Smooth muscle cell (in vitro differentiated cells): Measurements from ENCODE around the gene TRRAP. TPM values are rescaled to one million over a fixed set of nuclear protein-coding genes. Genes with fewer than 3 reads are reported as not detected.

Experiments used
- DNase-seq: peaks from one replicate; lab custom pipeline; 2025; ENCODE audit not compliant: unreplicated experiment; lab: John Stamatoyannopoulos, UW
- H2AFZ ChIP-seq: fragments of 200-600 bp; sonication (generic); 2 replicates; pipeline ENCODE4 v1.6.0; 2016; ENCODE audit warnings: antibody characterized with exemption, low read depth, mild to moderate bottlenecking
- H3F3A ChIP-seq: fragments of 200-600 bp; sonication (generic); 2 replicates; pipeline ENCODE4 v1.6.0; 2017; ENCODE audit warnings: antibody characterized with exemption, low read depth
- H3K27ac ChIP-seq: fragments of 200-600 bp; sonication (generic); 2 replicates; pipeline ENCODE4 v1.5.1; 2016; ENCODE audit warnings: low read depth, mild to moderate bottlenecking
- H3K27me3 ChIP-seq: fragments of 200-600 bp; sonication (generic); 2 replicates; pipeline ENCODE4 v1.6.1; 2016; ENCODE audit warnings: low read depth, mild to moderate bottlenecking
- H3K36me3 ChIP-seq: fragments of 200-600 bp; sonication (generic); 2 replicates; pipeline ENCODE4 v1.5.1; 2016; ENCODE audit warnings: low read depth
- H3K4me1 ChIP-seq: fragments of 200-600 bp; sonication (generic); 2 replicates; pipeline ENCODE4 v1.5.1; 2016; ENCODE audit warnings: low read depth
- H3K4me2 ChIP-seq: fragments of 200-600 bp; sonication (generic); 2 replicates; pipeline ENCODE4 v1.6.0; 2016; ENCODE audit warnings: mild to moderate bottlenecking
- H3K4me3 ChIP-seq: fragments of 200-600 bp; sonication (generic); 2 replicates; pipeline ENCODE4 v1.5.1; 2016; ENCODE audit warnings: mild to moderate bottlenecking
- H3K79me2 ChIP-seq: fragments of 200-600 bp; sonication (generic); 2 replicates; pipeline ENCODE4 v1.6.0; 2016; ENCODE audit warnings: low read depth, mild to moderate bottlenecking
- H3K9ac ChIP-seq: fragments of 200-600 bp; sonication (generic); 2 replicates; pipeline ENCODE4 v1.6.0; 2016; ENCODE audit warnings: low read depth
- H3K9me3 ChIP-seq: fragments of 200-600 bp; sonication (generic); replicated peaks from 2 replicates; pipeline ENCODE4 v1.5.1; 2016; ENCODE audit warnings: low read depth
- H4K20me1 ChIP-seq: fragments of 200-600 bp; sonication (generic); 2 replicates; pipeline ENCODE4 v1.6.0; 2016; ENCODE audit warnings: low read depth
- CTCF ChIP-seq: fragments of 200-600 bp; sonication (generic); IDR thresholded peaks from 2 replicates; pipeline ENCODE4 v1.5.1; 2017; ENCODE audit warnings: borderline replicate concordance, mild to moderate bottlenecking, antibody characterized with exemption; ENCODE audit not compliant: insufficient read depth, poor library complexity, severe bottlenecking
- WGBS: methylation state at CpG from one replicate; pipeline ENCODE4 v1.1.7; 2016; ENCODE audit warnings: low lambda C conversion rate; 5-methylcytosine and 5-hydroxymethylcytosine counted together
- polyA plus RNA-seq: library from polyadenylated mRNA; unstranded; fragments of >200 nt; fragmentation: Nextera tagmentation; extraction: Ambion mirVana; gene quantifications from 2 replicates; pipeline ENCODE4 v1.2.1, GENCODE V29; 2016
- total RNA-seq: library from RNA; depleted of rRNA; stranded (reverse); fragments of >200 nt; gene quantifications from 2 replicates; pipeline ENCODE4 v1.2.3, GENCODE V29; 2014

TRRAP gene
- total and polyA plus RNA-seq, 2 experiments from 2014 or later = 3.9 to 24.8 TPM

GRCh38 chr7:98976396-98977185, 98.3 kb downstream of the TRRAP start:
- Histone ChIP-seq H3K27ac (no peak overlapping the region), H2AFZ (no peak overlapping the region), H3K4me2 (no peak overlapping the region), H3K9me3 (no peaks in the 10 kb centered on the region), H3K9ac (no peak overlapping the region), H3K79me2 (no peaks in the 10 kb centered on the region), H4K20me1 (no peaks in the 10 kb centered on the region), H3K4me1 (no peaks in the 10 kb centered on the region), H3K4me3 (no peak overlapping the region), H3K27me3 (no peaks in the 10 kb centered on the region), H3K36me3 (peaks cover 37% of the 10 kb centered on the region), H3F3A (no peaks in the 10 kb centered on the region)
- TF ChIP-seq CTCF = no peak
- 97% methylated on average over 30 of the region's 30 CpGs for WGBS
- no peak for DNase-seq

GRCh38 chr7:98978672-98979071, 100.3 kb downstream of the TRRAP start:
- Histone ChIP-seq H3K4me1 (no peaks in the 10 kb centered on the region), H3K9me3 (no peaks in the 10 kb centered on the region), H3K79me2 (no peaks in the 10 kb centered on the region), H3K36me3 (peaks cover 36% of the 10 kb centered on the region), H4K20me1 (no peaks in the 10 kb centered on the region), H3K27ac (no peak overlapping the region), H2AFZ (no peak overlapping the region), H3K9ac (no peak overlapping the region), H3K27me3 (no peaks in the 10 kb centered on the region), H3K4me2 (no peak overlapping the region), H3K4me3 (no peak overlapping the region), H3F3A (no peaks in the 10 kb centered on the region)
- 99% methylated on average over 9 of the region's 9 CpGs for WGBS
- no peak for DNase-seq
- no peak for TF ChIP-seq CTCF

GRCh38 chr7:98981701-98982100, 103.4 kb downstream of the TRRAP start:
- WGBS = 99% methylated on average over 23 of the region's 23 CpGs

More at GRCh38 chr7:98981701-98982100, 103.4 kb downstream of the TRRAP start:
- Histone ChIP-seq H3K4me3 (no peak overlapping the region), H3F3A (no peaks in the 10 kb centered on the region), H2AFZ (no peak overlapping the region), H3K27ac (no peak overlapping the region), H3K79me2 (no peaks in the 10 kb centered on the region), H3K36me3 (peaks cover 48% of the 10 kb centered on the region), H3K27me3 (no peaks in the 10 kb centered on the region), H3K9ac (no peak overlapping the region), H3K4me2 (no peak overlapping the region), H3K4me1 (no peaks in the 10 kb centered on the region), H4K20me1 (no peaks in the 10 kb centered on the region), H3K9me3 (no peaks in the 10 kb centered on the region)
- no peak for TF ChIP-seq CTCF
- DNase-seq = no peak
